GM23338 (cell line): ENCODE results near the gene LPP. TPM values are rescaled to one million over a fixed set of nuclear protein-coding genes. Genes with fewer than 3 reads are reported as not detected.
A peak's percentile ranks its signal among the peaks of the same experiment; 100 is the strongest.

Source experiments
- ATAC-seq: fragments of 200-7000 bp; cut with Tn5 transposase; 3 replicates; pipeline ENCODE4 v1.9.1; 2020
- DNase-seq: peaks from one replicate; pipeline ENCODE4 v3.0.0-alpha.2; 2015; ENCODE audit warnings: low spot score
- H2AFZ ChIP-seq: fragments of 200-600 bp; sonication (generic); 2 replicates; pipeline ENCODE4 v1.8.0; 2016; ENCODE audit warnings: antibody characterized with exemption, mild to moderate bottlenecking, moderate library complexity
- H3F3A ChIP-seq: fragments of 200-600 bp; sonication (generic); replicated peaks from 2 replicates; pipeline ENCODE4 v1.8.0; 2017; ENCODE audit warnings: antibody characterized with exemption, mixed run types, low read depth
- H3K27ac ChIP-seq: fragments of 200-600 bp; sonication (generic); 2 replicates; pipeline ENCODE4 v1.6.1; 2016; ENCODE audit warnings: low read depth
- H3K27me3 ChIP-seq: fragments of 200-600 bp; sonication (generic); 2 replicates; pipeline ENCODE4 v1.8.0; 2016; ENCODE audit warnings: mild to moderate bottlenecking, mixed run types, moderate library complexity; ENCODE audit not compliant: insufficient read depth
- H3K36me3 ChIP-seq: fragments of 200-600 bp; sonication (generic); 2 replicates; pipeline ENCODE4 v1.8.0; 2016; ENCODE audit warnings: mild to moderate bottlenecking; ENCODE audit not compliant: insufficient read depth
- H3K4me1 ChIP-seq: fragments of 200-600 bp; sonication (generic); 2 replicates; pipeline ENCODE4 v1.8.0; 2016; ENCODE audit warnings: mild to moderate bottlenecking, moderate library complexity; ENCODE audit not compliant: insufficient read depth
- H3K4me2 ChIP-seq: fragments of 200-600 bp; sonication (generic); 2 replicates; pipeline ENCODE4 v1.7.1; 2017; ENCODE audit warnings: mixed run types
- H3K4me3 ChIP-seq: fragments of 200-600 bp; sonication (generic); 2 replicates; pipeline ENCODE4 v1.6.1; 2016; ENCODE audit warnings: mixed run types
- H3K79me2 ChIP-seq: fragments of 200-600 bp; sonication (generic); replicated peaks from 2 replicates; pipeline ENCODE4 v1.8.0; 2017; ENCODE audit warnings: mild to moderate bottlenecking; ENCODE audit not compliant: insufficient read depth
- H3K9me2 ChIP-seq: fragments of 200-600 bp; sonication (generic); 2 replicates; pipeline ENCODE4 v1.8.0; 2017; ENCODE audit not compliant: insufficient read depth
- H4K20me1 ChIP-seq: fragments of 200-600 bp; sonication (generic); replicated peaks from 2 replicates; pipeline ENCODE4 v1.8.0; 2017; ENCODE audit warnings: mild to moderate bottlenecking; ENCODE audit not compliant: insufficient read depth
- H3K27ac Mint-ChIP-seq: 2 replicates; pipeline ENCODE4 v1.8.0; 2020; ENCODE audit warnings: inconsistent platforms, mild to moderate bottlenecking, moderate library complexity, mixed read lengths
- H3K27me3 Mint-ChIP-seq: 3 replicates; pipeline ENCODE4 v1.8.0; 2022; ENCODE audit warnings: low read depth, mild to moderate bottlenecking, moderate library complexity, mixed read lengths, inconsistent platforms; ENCODE audit not compliant: insufficient read depth, poor library complexity
- H3K36me3 Mint-ChIP-seq: 3 replicates; pipeline ENCODE4 v1.8.0; 2021; ENCODE audit warnings: low read depth, mild to moderate bottlenecking, inconsistent platforms, moderate library complexity, mixed read lengths
- H3K4me1 Mint-ChIP-seq: 3 replicates; pipeline ENCODE4 v1.8.0; 2020; ENCODE audit warnings: mild to moderate bottlenecking, inconsistent platforms, mixed read lengths
- H3K4me3 Mint-ChIP-seq: 3 replicates; pipeline ENCODE4 v1.8.0; 2021; ENCODE audit warnings: moderate library complexity, mild to moderate bottlenecking, inconsistent platforms, mixed read lengths
- H3K9me3 Mint-ChIP-seq: 3 replicates; pipeline ENCODE4 v1.8.0; 2020; ENCODE audit warnings: moderate library complexity, mild to moderate bottlenecking, inconsistent platforms, mixed read lengths
- JUNB ChIP-seq: IDR thresholded peaks from one replicate; pipeline ENCODE4 v1.6.1; 2016; ENCODE audit warnings: antibody characterized with exemption; ENCODE audit not compliant: unreplicated experiment
- NANOG ChIP-seq: IDR thresholded peaks from 2 replicates; pipeline ENCODE4 v1.6.1; 2016; ENCODE audit warnings: antibody characterized with exemption, borderline replicate concordance
- POLR2AphosphoS5 ChIP-seq: IDR thresholded peaks from 2 replicates; pipeline ENCODE4 v1.6.1; 2016; ENCODE audit warnings: antibody characterized with exemption, low read depth
- ZNF331 ChIP-seq: fragments of 250-450 bp; sonication (Bioruptor Pico); IDR thresholded peaks from 2 replicates; pipeline ENCODE4 v1.5.0; 2020; ENCODE audit warnings: low read depth, mild to moderate bottlenecking, moderate library complexity
- polyA plus RNA-seq: library from polyadenylated mRNA; unstranded; fragments of >200 nt; fragmentation: Nextera tagmentation; extraction: Ambion mirVana; gene quantifications from 2 replicates; pipeline ENCODE4 v1.2.1, GENCODE V29; 2016
- total RNA-seq: library from RNA; depleted of rRNA; stranded (reverse); fragments of >200 nt; shearing (Covaris generic); gene quantifications from 2 replicates; pipeline ENCODE4 v1.2.3, GENCODE V29; 2014
- TF ChIP-seq, protein P1 (sequence below): fragments of 250-450 bp; sonication (Bioruptor Pico); IDR thresholded peaks from 2 replicates; pipeline ENCODE4 v1.5.0; 2020; ENCODE audit warnings: mild to moderate bottlenecking, moderate library complexity
- TF ChIP-seq, protein P2 (sequence below): IDR thresholded peaks from 2 replicates; pipeline ENCODE4 v1.6.1; 2016; ENCODE audit warnings: antibody characterized with exemption

Gene LPP
- total and polyA plus RNA-seq, 2 experiments from 2014 or later = 23.0 to 35.2 TPM

DNA sequence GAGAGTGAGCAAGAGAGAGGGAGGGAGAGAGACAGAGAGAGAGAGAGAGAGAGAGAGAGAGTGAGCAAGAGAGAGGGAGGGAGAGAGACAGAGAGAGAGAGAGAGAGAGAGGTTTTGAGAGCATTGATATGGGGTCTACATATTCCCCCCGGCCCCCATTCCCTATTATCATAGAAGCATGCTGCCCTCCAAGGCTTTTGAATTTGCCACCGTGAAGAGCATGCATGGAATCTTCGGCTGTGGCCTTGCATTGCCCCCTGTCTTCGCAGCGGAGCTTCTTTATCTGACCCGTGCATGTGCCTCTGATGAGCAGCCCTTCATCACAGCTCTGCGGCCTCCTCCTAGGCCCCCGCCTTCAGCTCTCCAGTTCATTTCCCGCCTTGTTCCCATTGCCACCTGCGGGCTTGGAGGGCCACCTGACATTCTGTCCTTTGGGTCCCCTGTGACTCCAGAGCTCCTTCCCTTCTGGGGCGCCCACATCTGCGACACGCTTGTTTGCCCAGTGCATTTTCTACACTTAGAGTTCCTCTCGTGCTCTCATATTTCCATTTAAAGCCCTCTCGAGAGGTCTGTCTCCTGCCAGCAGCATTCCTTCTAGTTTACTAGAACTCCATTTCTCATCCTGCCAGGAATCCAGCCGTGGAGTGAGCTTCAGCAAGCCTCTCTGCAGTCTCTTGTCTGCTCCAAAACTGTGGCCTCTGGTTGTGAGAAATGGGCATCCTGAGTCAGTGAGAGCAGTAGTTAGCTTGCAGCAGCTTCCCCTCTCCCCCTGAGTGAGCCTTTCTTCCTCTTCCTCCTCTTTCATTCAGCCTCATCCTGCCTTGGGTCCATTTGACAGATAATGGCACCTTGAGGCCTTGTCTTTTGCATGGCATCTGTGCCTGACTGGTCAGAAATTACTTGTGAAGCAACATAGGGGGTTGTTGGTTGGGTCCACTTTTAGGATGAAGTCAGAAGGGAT is 25.3 kb downstream of the LPP start (continued):
- TF ChIP-seq, protein P1, sequence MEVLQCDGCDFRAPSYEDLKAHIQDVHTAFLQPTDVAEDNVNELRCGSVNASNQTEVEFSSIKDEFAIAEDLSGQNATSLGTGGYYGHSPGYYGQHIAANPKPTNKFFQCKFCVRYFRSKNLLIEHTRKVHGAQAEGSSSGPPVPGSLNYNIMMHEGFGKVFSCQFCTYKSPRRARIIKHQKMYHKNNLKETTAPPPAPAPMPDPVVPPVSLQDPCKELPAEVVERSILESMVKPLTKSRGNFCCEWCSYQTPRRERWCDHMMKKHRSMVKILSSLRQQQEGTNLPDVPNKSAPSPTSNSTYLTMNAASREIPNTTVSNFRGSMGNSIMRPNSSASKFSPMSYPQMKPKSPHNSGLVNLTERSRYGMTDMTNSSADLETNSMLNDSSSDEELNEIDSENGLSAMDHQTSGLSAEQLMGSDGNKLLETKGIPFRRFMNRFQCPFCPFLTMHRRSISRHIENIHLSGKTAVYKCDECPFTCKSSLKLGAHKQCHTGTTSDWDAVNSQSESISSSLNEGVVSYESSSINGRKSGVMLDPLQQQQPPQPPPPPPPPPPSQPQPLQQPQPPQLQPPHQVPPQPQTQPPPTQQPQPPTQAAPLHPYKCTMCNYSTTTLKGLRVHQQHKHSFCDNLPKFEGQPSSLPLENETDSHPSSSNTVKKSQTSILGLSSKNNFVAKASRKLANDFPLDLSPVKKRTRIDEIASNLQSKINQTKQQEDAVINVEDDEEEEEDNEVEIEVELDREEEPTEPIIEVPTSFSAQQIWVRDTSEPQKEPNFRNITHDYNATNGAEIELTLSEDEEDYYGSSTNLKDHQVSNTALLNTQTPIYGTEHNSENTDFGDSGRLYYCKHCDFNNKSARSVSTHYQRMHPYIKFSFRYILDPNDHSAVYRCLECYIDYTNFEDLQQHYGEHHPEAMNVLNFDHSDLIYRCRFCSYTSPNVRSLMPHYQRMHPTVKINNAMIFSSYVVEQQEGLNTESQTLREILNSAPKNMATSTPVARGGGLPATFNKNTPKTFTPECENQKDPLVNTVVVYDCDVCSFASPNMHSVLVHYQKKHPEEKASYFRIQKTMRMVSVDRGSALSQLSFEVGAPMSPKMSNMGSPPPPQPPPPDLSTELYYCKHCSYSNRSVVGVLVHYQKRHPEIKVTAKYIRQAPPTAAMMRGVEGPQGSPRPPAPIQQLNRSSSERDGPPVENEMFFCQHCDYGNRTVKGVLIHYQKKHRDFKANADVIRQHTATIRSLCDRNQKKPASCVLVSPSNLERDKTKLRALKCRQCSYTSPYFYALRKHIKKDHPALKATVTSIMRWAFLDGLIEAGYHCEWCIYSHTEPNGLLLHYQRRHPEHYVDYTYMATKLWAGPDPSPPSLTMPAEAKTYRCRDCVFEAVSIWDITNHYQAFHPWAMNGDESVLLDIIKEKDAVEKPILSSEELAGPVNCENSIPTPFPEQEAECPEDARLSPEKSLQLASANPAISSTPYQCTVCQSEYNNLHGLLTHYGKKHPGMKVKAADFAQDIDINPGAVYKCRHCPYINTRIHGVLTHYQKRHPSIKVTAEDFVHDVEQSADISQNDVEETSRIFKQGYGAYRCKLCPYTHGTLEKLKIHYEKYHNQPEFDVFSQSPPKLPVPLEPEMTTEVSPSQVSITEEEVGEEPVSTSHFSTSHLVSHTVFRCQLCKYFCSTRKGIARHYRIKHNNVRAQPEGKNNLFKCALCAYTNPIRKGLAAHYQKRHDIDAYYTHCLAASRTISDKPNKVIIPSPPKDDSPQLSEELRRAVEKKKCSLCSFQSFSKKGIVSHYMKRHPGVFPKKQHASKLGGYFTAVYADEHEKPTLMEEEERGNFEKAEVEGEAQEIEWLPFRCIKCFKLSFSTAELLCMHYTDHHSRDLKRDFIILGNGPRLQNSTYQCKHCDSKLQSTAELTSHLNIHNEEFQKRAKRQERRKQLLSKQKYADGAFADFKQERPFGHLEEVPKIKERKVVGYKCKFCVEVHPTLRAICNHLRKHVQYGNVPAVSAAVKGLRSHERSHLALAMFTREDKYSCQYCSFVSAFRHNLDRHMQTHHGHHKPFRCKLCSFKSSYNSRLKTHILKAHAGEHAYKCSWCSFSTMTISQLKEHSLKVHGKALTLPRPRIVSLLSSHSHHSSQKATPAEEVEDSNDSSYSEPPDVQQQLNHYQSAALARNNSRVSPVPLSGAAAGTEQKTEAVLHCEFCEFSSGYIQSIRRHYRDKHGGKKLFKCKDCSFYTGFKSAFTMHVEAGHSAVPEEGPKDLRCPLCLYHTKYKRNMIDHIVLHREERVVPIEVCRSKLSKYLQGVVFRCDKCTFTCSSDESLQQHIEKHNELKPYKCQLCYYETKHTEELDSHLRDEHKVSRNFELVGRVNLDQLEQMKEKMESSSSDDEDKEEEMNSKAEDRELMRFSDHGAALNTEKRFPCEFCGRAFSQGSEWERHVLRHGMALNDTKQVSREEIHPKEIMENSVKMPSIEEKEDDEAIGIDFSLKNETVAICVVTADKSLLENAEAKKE (CRISPR knock-in tag) = no peak
- TF ChIP-seq NANOG = no peak

DNA sequence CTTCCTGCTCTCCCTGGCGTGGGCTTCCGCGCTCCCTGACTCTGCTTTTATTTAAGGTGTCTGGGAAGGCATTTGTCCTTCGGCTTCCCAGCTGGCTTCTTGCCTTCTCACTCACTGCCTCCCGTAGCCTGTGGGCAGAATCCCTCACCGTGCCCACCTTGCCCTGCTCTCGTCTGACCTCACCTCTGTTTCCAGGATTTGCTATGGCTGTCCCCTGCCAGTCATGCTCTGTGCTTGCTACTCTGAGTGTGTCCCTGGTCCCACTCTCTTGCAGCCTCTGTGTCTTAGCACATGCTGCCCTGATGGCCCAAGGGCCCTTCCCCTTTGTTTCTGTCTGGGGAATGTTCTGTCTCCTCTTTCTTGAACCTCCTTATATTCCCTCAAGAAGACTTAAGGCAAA is 26.2 kb downstream of the LPP start:
- no peaks in the 10 kb centered on the region for H3K27me3 ChIP-seq
- Mint-ChIP-seq H3K27ac (0 out of 2 replicates have a peak overlapping the region, but pooled peaks have one; percentile 31), H3K27me3 (peaks cover 8% of the 10 kb centered on the region), H3K4me3 (no peak overlapping the region), H3K4me1 (peaks cover 36% of the 10 kb centered on the region), H3K9me3 (no peaks in the 10 kb centered on the region), H3K36me3 (no peaks in the 10 kb centered on the region; the same call in 1 of the 3 replicates)
- H4K20me1 ChIP-seq = no peaks in the 10 kb centered on the region; the same call in 1 of the 2 replicates
- H2AFZ ChIP-seq = no peak overlapping the region
- H3K4me1 ChIP-seq = peaks cover 18% of the 10 kb centered on the region; the same call in 1 of the 2 replicates
- no peak overlapping the region for H3K4me3 ChIP-seq
- peaks cover 48% of the 10 kb centered on the region for H3K79me2 ChIP-seq
- H3F3A ChIP-seq = no peaks in the 10 kb centered on the region
- H3K36me3 ChIP-seq = no peaks in the 10 kb centered on the region
- no peak overlapping the region for H3K4me2 ChIP-seq
- no peak for ATAC-seq
- no peak for DNase-seq
- no peak overlapping the region for H3K27ac ChIP-seq
- no peaks in the 10 kb centered on the region for H3K9me2 ChIP-seq
- TF ChIP-seq POLR2AphosphoS5 (no peak), ZNF331 (no peak), NANOG (no peak), JUNB (no peak)
- TF ChIP-seq, protein P1 (CRISPR knock-in tag) = no peak
- TF ChIP-seq, protein P2, sequence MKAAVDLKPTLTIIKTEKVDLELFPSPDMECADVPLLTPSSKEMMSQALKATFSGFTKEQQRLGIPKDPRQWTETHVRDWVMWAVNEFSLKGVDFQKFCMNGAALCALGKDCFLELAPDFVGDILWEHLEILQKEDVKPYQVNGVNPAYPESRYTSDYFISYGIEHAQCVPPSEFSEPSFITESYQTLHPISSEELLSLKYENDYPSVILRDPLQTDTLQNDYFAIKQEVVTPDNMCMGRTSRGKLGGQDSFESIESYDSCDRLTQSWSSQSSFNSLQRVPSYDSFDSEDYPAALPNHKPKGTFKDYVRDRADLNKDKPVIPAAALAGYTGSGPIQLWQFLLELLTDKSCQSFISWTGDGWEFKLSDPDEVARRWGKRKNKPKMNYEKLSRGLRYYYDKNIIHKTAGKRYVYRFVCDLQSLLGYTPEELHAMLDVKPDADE = no peak
